ENCODE measurements around the gene GPNMB.

Gene GPNMB

DNA sequence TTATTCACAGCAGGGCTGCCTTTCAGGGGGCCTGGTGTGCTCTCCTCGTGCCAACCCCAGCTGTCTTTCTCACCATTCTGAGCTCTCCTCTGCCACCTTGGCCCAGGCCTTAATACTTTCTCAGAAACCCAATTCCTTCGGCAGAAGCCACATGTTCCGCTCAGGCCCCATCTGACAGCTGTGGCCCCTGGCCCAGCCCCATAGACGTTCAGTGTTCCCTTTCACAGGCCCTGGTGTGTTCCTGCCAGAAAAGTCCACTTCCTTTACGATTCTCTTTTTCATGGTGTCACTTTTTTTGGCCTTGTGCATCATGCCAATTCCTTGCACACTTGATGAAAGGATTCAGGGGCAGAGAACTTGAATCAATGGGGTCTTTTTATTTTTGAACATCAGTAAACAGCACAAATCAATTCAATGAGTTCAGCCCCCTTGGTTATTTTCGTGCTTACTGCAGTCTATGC, 15.9 kb upstream of the GPNMB start:
- DNase-seq = no peak

DNA sequence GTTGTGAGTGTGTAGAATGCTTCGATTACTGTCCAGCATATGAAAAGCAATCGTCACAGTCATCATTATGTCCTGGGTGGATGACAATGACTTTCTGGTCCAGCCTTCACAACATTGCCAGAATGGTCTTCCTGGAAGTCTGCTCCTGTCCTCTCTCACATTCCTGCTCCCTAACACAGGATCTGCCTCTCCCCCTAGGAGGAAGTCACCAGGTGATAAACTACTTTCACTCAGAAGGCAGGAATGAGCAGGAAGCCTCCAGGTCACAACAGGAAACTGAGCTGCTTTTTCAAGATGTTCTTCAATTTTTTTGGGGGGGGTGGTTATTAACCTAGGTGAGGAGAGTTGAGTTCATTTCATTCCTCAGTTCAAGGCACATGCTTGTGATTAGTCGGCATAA, 13.6 kb upstream of the GPNMB start:
- no peak for DNase-seq

DNA sequence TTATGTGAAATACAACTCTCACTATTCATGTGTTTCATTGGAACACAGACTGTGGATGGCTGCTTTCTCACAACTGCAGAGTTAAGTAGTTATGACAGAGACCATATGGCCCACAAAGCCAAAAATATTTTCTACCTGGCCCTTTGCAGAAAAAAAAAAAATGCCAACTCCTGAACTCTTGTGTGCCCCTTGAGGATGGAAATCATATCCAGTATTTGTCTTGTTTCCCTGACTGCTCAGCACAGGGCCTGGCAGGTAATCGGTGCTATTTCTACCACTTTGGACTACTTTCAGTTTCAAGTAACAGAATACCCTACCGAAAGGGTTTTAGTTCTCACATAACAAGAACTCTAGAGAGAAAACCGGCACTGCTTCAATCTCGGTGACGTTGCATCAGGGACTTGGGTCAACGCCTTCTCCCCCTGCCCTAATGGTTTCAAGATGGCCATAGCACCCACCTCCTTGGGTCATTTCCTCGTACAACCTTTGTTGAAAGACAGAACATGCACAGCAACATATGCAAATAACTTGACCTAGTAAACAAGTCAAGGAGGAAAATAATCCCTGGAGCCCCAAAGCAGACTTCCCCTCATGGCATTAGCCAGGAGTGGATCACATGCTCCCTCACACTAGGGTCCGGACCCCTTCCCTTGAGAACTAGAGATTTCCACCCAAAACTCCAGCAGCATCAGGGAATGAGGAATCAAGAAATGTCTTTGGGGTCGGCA, 11.8 kb upstream of the GPNMB start:
- no peak for DNase-seq

DNA sequence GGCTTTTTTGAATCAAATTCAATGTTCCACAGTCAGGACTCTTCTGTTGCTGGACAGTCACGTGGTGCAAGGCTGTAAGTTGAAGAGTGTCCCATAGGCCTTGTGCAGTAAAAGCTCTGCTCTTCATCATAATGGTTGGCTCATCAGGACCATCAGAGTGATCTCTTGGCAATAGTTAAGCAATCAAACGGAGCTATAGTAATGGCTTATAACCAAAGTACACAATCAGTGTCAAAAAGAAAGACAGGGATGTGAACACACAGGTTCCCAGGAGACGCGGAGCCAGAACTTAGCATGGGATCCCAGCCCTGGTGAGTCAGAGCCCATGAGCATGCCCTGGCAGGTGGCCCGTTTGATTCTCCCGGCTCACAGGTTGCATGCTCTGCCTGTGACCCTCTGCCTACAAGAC, 10.8 kb upstream of the GPNMB start:
- peak; percentile 18 for DNase-seq

DNA sequence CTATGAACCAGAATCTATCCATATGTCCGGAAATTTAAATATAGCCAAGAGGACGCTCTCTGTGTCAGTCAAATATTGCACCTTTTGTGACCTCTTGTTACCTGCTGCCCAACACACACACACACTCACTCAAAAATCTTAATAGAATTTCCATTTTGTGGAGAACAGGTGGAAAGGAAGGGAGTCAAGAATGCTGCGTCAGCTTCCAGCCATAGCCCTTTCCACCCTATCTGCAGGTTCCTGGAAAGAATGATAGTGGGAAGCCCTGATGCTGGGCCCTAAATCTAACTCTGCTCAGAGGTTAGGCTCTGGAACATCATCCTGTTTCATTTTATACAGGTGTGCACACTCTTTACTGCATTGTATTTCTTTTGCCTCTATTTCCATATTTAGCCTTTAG, 9.6 kb upstream of the GPNMB start:
- DNase-seq = no peak

DNA sequence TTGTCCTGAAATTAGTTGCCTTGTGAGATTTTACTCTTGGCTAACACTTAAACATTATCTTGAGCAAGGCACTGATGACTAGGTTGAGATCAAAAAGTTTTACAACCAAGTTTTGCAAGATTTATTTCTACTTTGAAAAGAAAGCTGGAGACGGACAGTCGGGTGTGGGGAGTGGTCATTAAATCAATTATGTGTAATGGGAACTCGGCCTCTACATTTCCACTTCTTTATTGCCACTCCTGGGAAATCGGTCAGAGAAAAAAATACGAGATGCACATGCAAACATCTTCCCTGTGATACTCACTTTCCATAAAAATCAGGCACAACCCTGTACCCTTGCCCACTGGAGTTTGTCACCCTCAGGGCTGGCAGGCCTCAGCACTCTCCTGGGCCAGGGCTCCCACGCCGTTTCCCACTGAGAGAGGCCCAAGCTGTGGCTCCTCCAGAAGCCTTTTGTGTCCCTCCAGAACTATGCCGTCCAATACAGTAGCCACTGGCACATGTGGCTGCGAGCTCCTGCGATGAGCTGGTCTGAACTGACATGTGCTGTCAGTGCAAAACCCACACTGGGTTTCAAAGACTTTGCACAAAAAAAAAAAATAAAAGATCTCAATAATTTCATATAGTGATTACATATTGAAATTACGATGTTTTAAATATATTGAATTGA, 7.5 kb upstream of the GPNMB start:
- no peak for DNase-seq

DNA sequence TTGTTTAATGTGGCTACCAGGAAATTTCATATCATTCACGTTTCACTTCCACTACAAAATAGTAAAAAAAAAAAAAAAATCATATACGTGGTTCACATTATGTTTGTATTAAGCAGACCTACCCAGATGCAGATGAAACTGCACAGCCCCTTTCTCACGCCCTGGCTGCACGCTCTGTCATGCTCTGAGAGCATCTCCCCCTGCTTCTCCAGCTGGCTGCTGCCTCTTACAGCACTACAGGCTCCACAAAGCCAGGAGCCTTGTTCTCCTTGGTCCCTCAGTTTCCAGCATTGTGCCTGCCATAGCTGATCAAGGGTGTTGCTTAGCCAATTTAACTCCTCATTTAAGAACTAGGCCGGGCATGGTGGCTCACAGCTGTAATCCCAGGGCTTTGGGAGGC, 6.9 kb upstream of the GPNMB start:
- no peak for DNase-seq

- DNase-seq = no peak
Measured at GRCh38 chr7:23242321-23242720, 4.3 kb upstream of the GPNMB start.

DNA sequence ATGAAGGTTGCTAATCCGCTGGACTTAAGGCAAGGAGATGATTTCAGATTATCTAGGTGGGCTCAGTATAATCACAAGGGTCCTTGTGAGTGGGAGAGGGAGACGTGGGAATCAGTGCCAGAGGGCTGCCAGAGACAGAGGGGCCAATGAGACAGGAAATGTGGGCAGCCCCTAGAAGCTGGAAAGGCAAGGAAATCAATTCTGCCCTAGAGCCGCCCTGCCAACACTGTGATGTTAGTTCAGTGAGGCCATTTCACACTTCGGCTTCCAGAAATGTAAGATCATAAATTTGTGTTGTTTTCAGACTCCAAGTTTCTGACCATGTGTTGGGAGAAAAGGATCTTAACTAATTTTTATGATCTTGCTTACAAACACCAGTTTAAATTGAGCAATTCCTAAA, 3.6 kb upstream of the GPNMB start:
- no peak for DNase-seq

GRCh38 chr7:23247046-23247602, 549 bp downstream of the GPNMB start:
- DNase-seq = no peak

- DNase-seq = peak; percentile 25
Measured at GRCh38 chr7:23247603-23248335, 1.2 kb downstream of the GPNMB start.

DNA sequence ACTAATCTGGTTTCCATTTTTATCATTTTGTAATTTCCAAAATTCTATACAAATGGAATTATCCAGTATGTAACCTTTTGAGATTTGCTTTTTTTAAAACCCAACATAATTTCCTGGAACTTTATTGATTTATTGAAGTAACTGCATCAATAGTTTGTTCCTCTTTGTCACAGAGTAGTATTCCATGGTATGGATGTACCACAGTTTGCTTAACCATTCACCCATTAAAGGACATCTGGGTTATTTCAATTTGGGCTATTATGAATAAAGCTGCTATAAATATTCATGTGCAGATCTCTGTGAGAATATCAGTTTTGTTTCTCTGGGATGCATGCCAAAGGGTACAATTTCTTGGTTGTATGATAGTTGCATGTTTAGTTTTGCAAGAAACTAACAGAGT, 2.9 kb downstream of the GPNMB start:
- DNase-seq = peak; percentile 3

DNA sequence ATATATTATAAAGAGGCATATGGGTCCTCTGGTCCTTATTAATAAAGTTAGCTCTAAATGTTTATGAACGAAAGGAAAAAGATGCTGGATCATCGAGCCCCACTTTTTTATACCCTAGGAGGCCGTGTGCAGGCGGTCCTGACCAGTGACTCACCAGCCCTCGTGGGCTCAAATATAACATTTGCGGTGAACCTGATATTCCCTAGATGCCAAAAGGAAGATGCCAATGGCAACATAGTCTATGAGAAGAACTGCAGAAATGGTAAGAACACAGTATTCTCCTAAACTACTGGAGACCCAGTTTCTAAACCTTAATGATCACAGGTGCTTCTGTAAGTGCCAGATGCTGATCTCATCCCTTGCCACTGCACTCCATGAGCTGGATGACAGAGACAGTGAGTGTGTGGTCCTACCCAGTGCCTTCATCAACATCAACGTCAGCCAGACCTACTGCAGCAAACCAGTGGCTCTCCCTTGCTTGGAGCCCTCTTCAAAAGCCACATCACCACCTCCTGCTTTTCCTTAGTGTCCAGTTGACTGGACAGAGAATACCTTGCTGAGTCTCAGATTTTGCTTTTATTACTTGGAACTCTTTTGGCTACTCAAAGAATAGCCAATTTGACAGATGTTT, 7.6 kb downstream of the GPNMB start:
- DNase-seq = peak; percentile 4

- DNase-seq = no peak
Measured at GRCh38 chr7:23256731-23257130, 10.2 kb downstream of the GPNMB start.

GRCh38 chr7:23260371-23260770, 13.8 kb downstream of the GPNMB start:
- DNase-seq = no peak

GRCh38 chr7:23261843-23262452, 15.4 kb downstream of the GPNMB start:
- peak; percentile 62 for DNase-seq

DNA sequence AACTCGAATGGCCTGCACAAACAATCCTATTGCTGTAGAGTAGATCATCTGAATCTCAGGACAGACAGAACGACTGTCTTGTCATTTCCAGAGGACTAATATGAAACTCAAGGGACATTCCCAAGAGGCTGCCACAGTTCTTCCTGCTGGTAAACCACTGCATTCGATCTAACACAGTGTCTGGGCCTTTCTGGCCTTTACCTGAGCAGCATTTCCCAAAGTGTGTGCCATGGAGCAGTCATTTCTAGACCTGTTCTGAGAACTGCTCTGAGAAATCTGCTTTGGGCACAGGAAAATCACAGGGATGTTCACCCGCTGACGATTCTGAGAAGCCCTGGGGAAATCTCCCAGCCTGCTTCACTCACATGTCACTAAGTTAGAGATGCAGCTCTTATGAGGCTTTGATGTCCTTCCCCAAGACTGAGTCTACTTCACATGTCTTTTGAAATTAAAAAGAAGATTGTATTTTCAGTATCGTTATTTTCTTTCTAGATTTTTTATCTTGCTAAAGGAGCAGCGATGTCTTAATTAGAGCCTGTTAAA, 18.4 kb downstream of the GPNMB start:
- DNase-seq = no peak

DNA sequence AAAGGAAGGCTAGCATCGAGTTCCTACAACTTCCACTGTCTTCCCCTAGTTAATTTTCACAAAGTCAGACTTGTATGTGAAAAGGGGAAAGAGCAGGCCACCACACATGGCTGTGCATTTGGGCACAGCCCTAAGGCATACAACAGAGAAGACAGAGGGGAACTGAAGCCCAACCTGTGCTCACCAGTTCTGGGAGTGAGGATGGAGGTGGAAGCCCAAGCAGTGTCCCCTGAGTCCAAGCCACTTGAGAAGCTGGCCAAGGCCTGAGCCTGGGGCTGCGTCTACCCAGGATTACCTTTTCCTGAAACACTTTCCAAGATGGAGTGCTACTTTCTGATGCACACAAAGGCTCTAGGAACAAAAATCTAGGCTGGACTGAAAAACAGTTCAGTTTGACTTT, 20.3 kb downstream of the GPNMB start:
- DNase-seq = no peak

GRCh38 chr7:23267357-23267756, 20.8 kb downstream of the GPNMB start:
- no peak for DNase-seq

GRCh38 chr7:23268167-23268566, 21.6 kb downstream of the GPNMB start:
- no peak for DNase-seq

- no peak for DNase-seq
Measured at GRCh38 chr7:23268746-23269145, 22.2 kb downstream of the GPNMB start.

GRCh38 chr7:23272275-23272674, 25.7 kb downstream of the GPNMB start:
- no peak for DNase-seq

Data from fibroblast of skin of scalp (primary cell).